Progenitor cell of endocrine pancreas (in vitro differentiated cells): Measurements from ENCODE around the gene EPS8L2. TPM values are rescaled to one million over a fixed set of nuclear protein-coding genes. Genes with fewer than 3 reads are reported as not detected.

ENCODE experiments used
- DNase-seq: peaks from one replicate; pipeline ENCODE4 v3.0.0; 2021; ENCODE audit warnings: low spot score; ENCODE audit not compliant: unreplicated experiment
- H3K27ac Mint-ChIP-seq: 2 replicates; pipeline ENCODE4 v1.8.0; 2021; ENCODE audit warnings: mild to moderate bottlenecking, moderate library complexity, mixed read lengths
- H3K27me3 Mint-ChIP-seq: 2 replicates; pipeline ENCODE4 v1.8.0; 2021; ENCODE audit warnings: mixed read lengths
- H3K36me3 Mint-ChIP-seq: 2 replicates; pipeline ENCODE4 v1.8.0; 2022; ENCODE audit warnings: mixed read lengths; ENCODE audit not compliant: insufficient read depth
- H3K4me1 Mint-ChIP-seq: 2 replicates; pipeline ENCODE4 v1.8.0; 2021; ENCODE audit warnings: low read depth, mixed read lengths
- H3K4me3 Mint-ChIP-seq: 2 replicates; pipeline ENCODE4 v1.8.0; 2021; ENCODE audit warnings: low read depth, mild to moderate bottlenecking, moderate library complexity, mixed read lengths
- H3K9me3 Mint-ChIP-seq: 2 replicates; pipeline ENCODE4 v1.8.0; 2021; ENCODE audit warnings: low read depth, mixed read lengths
- total RNA-seq: library from RNA; stranded (reverse); gene quantifications from 2 replicates; pipeline ENCODE4 v1.2.1, GENCODE V29; 2021
- TF ChIP-seq, protein P1 (sequence below): fragments of 200-600 bp; sonication (generic); IDR thresholded peaks from one replicate; pipeline ENCODE4 v1.5.0; 2021; ENCODE audit warnings: antibody characterized with exemption, mild to moderate bottlenecking; ENCODE audit not compliant: unreplicated experiment

Gene EPS8L2
- total RNA-seq, 1 donor from 2014 or later: 100.0 TPM

DNA sequence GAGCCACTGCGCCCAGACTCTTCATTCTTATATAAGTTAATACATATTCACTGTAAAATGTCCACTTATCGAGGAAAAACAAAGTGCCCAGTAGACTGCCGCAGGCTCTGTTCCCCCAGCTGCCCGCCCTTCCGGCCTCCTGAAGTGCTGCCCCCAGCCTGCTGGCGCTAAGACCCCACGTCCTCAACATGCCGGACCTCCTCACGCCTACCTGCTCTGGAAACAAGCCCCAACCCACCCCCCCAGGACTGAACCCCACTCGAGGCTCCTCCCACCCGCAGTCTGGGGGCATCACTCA, 70.2 kb downstream of the EPS8L2 start:
- peaks cover 8% of the 10 kb centered on the region for H3K4me1 Mint-ChIP-seq
- DNase-seq: no peak
- TF ChIP-seq, protein P1, sequence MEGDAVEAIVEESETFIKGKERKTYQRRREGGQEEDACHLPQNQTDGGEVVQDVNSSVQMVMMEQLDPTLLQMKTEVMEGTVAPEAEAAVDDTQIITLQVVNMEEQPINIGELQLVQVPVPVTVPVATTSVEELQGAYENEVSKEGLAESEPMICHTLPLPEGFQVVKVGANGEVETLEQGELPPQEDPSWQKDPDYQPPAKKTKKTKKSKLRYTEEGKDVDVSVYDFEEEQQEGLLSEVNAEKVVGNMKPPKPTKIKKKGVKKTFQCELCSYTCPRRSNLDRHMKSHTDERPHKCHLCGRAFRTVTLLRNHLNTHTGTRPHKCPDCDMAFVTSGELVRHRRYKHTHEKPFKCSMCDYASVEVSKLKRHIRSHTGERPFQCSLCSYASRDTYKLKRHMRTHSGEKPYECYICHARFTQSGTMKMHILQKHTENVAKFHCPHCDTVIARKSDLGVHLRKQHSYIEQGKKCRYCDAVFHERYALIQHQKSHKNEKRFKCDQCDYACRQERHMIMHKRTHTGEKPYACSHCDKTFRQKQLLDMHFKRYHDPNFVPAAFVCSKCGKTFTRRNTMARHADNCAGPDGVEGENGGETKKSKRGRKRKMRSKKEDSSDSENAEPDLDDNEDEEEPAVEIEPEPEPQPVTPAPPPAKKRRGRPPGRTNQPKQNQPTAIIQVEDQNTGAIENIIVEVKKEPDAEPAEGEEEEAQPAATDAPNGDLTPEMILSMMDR: no peak
- H3K27ac Mint-ChIP-seq: peak overlapping the region; percentile 62
- H3K27me3 Mint-ChIP-seq: no peaks in the 10 kb centered on the region
- H3K9me3 Mint-ChIP-seq: no peaks in the 10 kb centered on the region
- H3K36me3 Mint-ChIP-seq: no peaks in the 10 kb centered on the region
- H3K4me3 Mint-ChIP-seq: peak overlapping the region; percentile 76

DNA sequence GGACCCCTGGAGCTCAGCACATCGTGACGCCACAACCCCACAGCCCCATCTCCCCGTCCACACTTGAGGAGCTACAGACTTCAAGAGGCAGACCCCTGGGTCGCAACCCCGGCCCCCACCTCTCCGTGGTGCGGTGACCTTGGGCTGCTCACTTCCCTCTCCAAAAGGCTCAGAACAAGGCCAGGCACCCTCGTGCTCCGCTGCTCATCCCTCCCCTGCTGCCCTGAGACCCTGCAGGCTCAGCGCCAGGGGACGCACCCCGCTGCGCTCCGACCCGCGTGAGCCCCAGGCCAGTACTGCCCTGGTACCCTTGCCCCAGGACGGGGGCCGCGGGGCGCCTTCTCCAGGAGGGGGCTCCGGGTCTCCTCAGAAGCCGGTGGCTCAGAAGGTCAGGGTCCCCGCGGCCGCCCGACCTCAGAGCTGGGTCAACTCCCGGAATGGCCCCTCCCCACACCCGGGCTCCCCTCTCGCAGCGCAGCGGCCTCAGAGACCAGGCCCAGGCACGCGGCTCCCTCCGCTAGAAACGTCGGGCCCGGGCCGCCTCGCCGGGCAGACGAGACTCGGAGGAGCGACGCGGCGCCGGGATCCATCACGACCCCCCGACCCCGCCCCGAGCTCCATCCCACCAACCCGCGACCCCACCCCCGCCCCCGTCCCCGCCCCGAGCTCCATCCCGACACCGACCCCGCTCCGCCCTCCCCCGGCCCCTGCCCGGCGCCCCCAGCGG, 70.7 kb downstream of the EPS8L2 start:
- H3K9me3 Mint-ChIP-seq: no peaks in the 10 kb centered on the region
- H3K27ac Mint-ChIP-seq: peak overlapping the region; percentile 62
- H3K36me3 Mint-ChIP-seq: no peaks in the 10 kb centered on the region
- H3K27me3 Mint-ChIP-seq: no peaks in the 10 kb centered on the region
- peaks cover 8% of the 10 kb centered on the region for H3K4me1 Mint-ChIP-seq
- peak; percentile 40 for DNase-seq
- TF ChIP-seq, protein P1: peak; percentile 25
- peak overlapping the region; percentile 76 for H3K4me3 Mint-ChIP-seq

Other genes starting within 250 kb of the EPS8L2 start
- gene RNH1, start 199.0 kb upstream of the EPS8L2 start, total RNA-seq: 49.4 and 52.6 TPM in 2 replicates
- 53.4 and 61.6 TPM in 2 replicates for gene HRAS, start 170.7 kb upstream of the EPS8L2 start, total RNA-seq
- 5.1 and 5.4 TPM in 2 replicates for gene LRRC56, start 168.7 kb upstream of the EPS8L2 start, total RNA-seq
- gene LMNTD2, start 145.5 kb upstream of the EPS8L2 start, total RNA-seq: 15.6 and 19.3 TPM in 2 replicates
- 38.2 and 40.8 TPM in 2 replicates for gene RASSF7, start 145.3 kb upstream of the EPS8L2 start, total RNA-seq
- 44.4 and 44.9 TPM in 2 replicates for gene PHRF1, start 129.8 kb upstream of the EPS8L2 start, total RNA-seq
- gene IRF7, start 90.3 kb upstream of the EPS8L2 start, total RNA-seq: 8.7 and 12.6 TPM in 2 replicates
- 0.24 and 0.98 TPM in 2 replicates for gene CDHR5, start 81.3 kb upstream of the EPS8L2 start, total RNA-seq
- gene SCT, start 79.0 kb upstream of the EPS8L2 start, total RNA-seq: 2.9 and 3.8 TPM in 2 replicates
- 1.1 and 2.7 TPM in 2 replicates for gene DRD4, start 69.0 kb upstream of the EPS8L2 start, total RNA-seq
- gene DEAF1, start 11.0 kb upstream of the EPS8L2 start, total RNA-seq: 49.2 and 57.0 TPM in 2 replicates
- gene TMEM80, start 10.4 kb upstream of the EPS8L2 start, total RNA-seq: 29.4 and 32.6 TPM in 2 replicates
- 112 and 120 TPM in 2 replicates for gene TALDO1, start 41.2 kb downstream of the EPS8L2 start, total RNA-seq
- 74.1 and 75.4 TPM in 2 replicates for gene GATD1, start 71.3 kb downstream of the EPS8L2 start, total RNA-seq
- gene CEND1, start 83.9 kb downstream of the EPS8L2 start, total RNA-seq: not detected in 2 replicates
- gene SLC25A22, start 92.0 kb downstream of the EPS8L2 start, total RNA-seq: 40.5 and 48.9 TPM in 2 replicates
- 33.3 and 35.0 TPM in 2 replicates for gene PIDD1, start 99.0 kb downstream of the EPS8L2 start, total RNA-seq
- gene RPLP2, start 103.7 kb downstream of the EPS8L2 start, total RNA-seq: 1,463 and 1,530 TPM in 2 replicates
- gene PNPLA2, start 112.7 kb downstream of the EPS8L2 start, total RNA-seq: 47.3 and 51.1 TPM in 2 replicates
- gene CRACR2B, start 121.7 kb downstream of the EPS8L2 start, total RNA-seq: 50.9 and 52.9 TPM in 2 replicates
- gene CD151, start 126.7 kb downstream of the EPS8L2 start, total RNA-seq: 154 and 160 TPM in 2 replicates
- gene POLR2L, start 136.3 kb downstream of the EPS8L2 start, total RNA-seq: 89.6 and 97.9 TPM in 2 replicates
- 24.9 and 27.7 TPM in 2 replicates for gene TSPAN4, start 136.6 kb downstream of the EPS8L2 start, total RNA-seq
- 79.1 and 87.0 TPM in 2 replicates for gene CHID1, start 204.6 kb downstream of the EPS8L2 start, total RNA-seq
- gene AP2A2, start 219.6 kb downstream of the EPS8L2 start, total RNA-seq: 86.6 and 88.8 TPM in 2 replicates